ENCODE results near the gene USE1.

DNA sequence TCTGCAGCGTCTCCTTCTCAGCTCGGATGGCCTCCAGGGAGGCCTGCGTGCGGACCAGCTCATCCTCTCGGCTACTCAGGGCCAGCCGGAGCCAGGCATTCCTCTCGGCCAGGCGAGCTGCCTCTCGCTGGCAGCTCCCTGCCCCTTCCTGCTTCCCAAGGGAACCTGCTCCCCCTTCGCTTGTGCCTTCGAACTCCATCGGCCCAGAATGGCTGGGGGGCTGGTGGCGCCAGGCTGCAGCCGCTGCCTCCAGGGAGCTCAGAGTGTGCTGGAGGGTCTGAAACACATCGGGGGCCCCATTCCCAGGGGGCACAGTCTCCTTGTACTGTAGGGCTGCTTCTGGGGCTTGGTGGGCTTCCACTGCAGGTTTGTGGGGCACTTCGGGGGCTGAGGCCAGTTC is 47.4 kb downstream of the USE1 start:
- TF ChIP-seq POLR2A (IDR thresholded peaks at IDR 0.05; ENCODE audit: low read depth, low read length) (no peak), TAF1 (IDR thresholded peaks at IDR 0.05; ENCODE audit: borderline replicate concordance, low read depth, low read length) (no peak), POLR2AphosphoS5 (IDR thresholded peaks at IDR 0.05; ENCODE audit: low read depth, low read length) (no peak)

Measured in GM12892 (cell line).